Naive thymus-derived CD4-positive, alpha-beta T cell (primary cell): ENCODE measurements around the gene MRPL38. TPM values are rescaled to one million over a fixed set of nuclear protein-coding genes. Genes with fewer than 3 reads are reported as not detected.

Source experiments
- ATAC-seq: fragments of 150-1000 bp; cut with Tn5 transposase; 2 replicates; pipeline ENCODE4 v1.10.0; 2021; ENCODE audit warnings: mild to moderate bottlenecking, moderate library complexity
- CTCF ChIA-PET: fragments of 350-600 bp; sonication (Branson Sonifier 250); formaldehyde crosslinking; loops from one replicate; lab custom pipeline; 2021; ENCODE audit warnings: antibody characterized with exemption; lab: Charles Lee
- POLR2A ChIA-PET: fragments of 350-600 bp; sonication (Branson Sonifier 250); formaldehyde crosslinking; loops from one replicate; lab custom pipeline; 2021; ENCODE audit warnings: antibody characterized with exemption, inconsistent platforms; lab: Charles Lee
- DNase-seq, 9 donors: peaks; one replicate each; pipeline versions ENCODE4 v3.0.0 to v3.0.0-alpha.2; 2020 to 2022; ENCODE audit warnings: mixed read lengths in 1 of 9
- H3K27ac ChIP-seq: one replicate; pipeline ENCODE4 v1.7.0; 2013; ENCODE audit warnings: mild to moderate bottlenecking, low read depth, low read length, moderate library complexity
- H3K27me3 ChIP-seq, 2 donors: one replicate each; pipeline ENCODE4 v1.7.0; 2013; ENCODE audit warnings: low read length in 2 of 2, mild to moderate bottlenecking in 2 of 2, moderate library complexity in 2 of 2; ENCODE audit not compliant: control insufficient read depth in 2 of 2, insufficient read depth in 2 of 2
- H3K36me3 ChIP-seq, 3 experiments: 1 replicate in 2 of 3; 2 replicates in 1 of 3; pipeline ENCODE4 v1.7.0; 2013; ENCODE audit warnings: low read length in 3 of 3, mild to moderate bottlenecking in 3 of 3, moderate library complexity in 1 of 3; ENCODE audit not compliant: insufficient read depth in 3 of 3, control insufficient read depth in 2 of 3
- H3K4me1 ChIP-seq, 2 donors: one replicate each; pipeline ENCODE4 v1.7.0; 2013; ENCODE audit warnings: low read length in 2 of 2, mild to moderate bottlenecking in 2 of 2, moderate library complexity in 1 of 2; ENCODE audit not compliant: control insufficient read depth in 2 of 2, insufficient read depth in 2 of 2
- H3K4me3 ChIP-seq: 2 replicates; pipeline ENCODE4 v1.7.0; 2013; ENCODE audit warnings: mild to moderate bottlenecking, low read length
- H3K9me3 ChIP-seq, 3 experiments: 1 replicate in 2 of 3; 2 replicates in 1 of 3; pipeline ENCODE4 v1.7.0; 2013; ENCODE audit warnings: low read length in 3 of 3; ENCODE audit not compliant: control insufficient read depth in 2 of 3
- H3K27ac Mint-ChIP-seq, 9 donors: one replicate each; pipeline ENCODE4 v1.8.0; 2020 to 2022; ENCODE audit warnings: mixed read lengths in 9 of 9, mild to moderate bottlenecking in 8 of 9, moderate library complexity in 5 of 9, inconsistent platforms in 2 of 9
- H3K27me3 Mint-ChIP-seq, 5 donors: one replicate each; pipeline ENCODE4 v1.8.0; 2021 to 2022; ENCODE audit warnings: mixed read lengths in 5 of 5, mild to moderate bottlenecking in 1 of 5
- H3K36me3 Mint-ChIP-seq, 5 donors: one replicate each; pipeline ENCODE4 v1.8.0; 2020 to 2022; ENCODE audit warnings: mixed read lengths in 5 of 5, mild to moderate bottlenecking in 3 of 5, inconsistent platforms in 1 of 5
- H3K4me1 Mint-ChIP-seq, 7 donors: one replicate each; pipeline ENCODE4 v1.8.0; 2020 to 2022; ENCODE audit warnings: mixed read lengths in 7 of 7, mild to moderate bottlenecking in 3 of 7, inconsistent platforms in 1 of 7
- H3K4me3 Mint-ChIP-seq, 10 donors: one replicate each; pipeline ENCODE4 v1.8.0; 2020 to 2022; ENCODE audit warnings: mild to moderate bottlenecking in 10 of 10, mixed read lengths in 10 of 10, moderate library complexity in 6 of 10, inconsistent platforms in 2 of 10
- H3K9me3 Mint-ChIP-seq, 11 donors: one replicate each; pipeline ENCODE4 v1.8.0; 2020 to 2022; ENCODE audit warnings: mixed read lengths in 11 of 11, mild to moderate bottlenecking in 4 of 11, inconsistent platforms in 1 of 11, moderate library complexity in 1 of 11
- intact Hi-C, 2 donors: fragments of 100-400 bp; cut with micrococcal nuclease; formaldehyde crosslinking; loops; one replicate each; pipeline ENCODE4 v1.15.1; 2023
- polyA plus RNA-seq, 2 donors: library from polyadenylated mRNA; unstranded; fragments of 300-500 nt; fragmentation: Illumina TruSeq; gene quantifications; one replicate each; pipeline ENCODE4 v1.2.3, GENCODE V29; 2021
- total RNA-seq, 6 experiments: library from RNA in 5 of 6; stranded (reverse) in 5 of 6; gene quantifications; 1 replicate in 5 of 6; 2 replicates in 1 of 6; pipeline ENCODE4 v1.2.3 and lab custom pipeline; 2021 to 2026

MRPL38 gene
- total and polyA plus RNA-seq, 7 experiments from 2014 or later: 64.6 to 154 (median 101) TPM

DNA sequence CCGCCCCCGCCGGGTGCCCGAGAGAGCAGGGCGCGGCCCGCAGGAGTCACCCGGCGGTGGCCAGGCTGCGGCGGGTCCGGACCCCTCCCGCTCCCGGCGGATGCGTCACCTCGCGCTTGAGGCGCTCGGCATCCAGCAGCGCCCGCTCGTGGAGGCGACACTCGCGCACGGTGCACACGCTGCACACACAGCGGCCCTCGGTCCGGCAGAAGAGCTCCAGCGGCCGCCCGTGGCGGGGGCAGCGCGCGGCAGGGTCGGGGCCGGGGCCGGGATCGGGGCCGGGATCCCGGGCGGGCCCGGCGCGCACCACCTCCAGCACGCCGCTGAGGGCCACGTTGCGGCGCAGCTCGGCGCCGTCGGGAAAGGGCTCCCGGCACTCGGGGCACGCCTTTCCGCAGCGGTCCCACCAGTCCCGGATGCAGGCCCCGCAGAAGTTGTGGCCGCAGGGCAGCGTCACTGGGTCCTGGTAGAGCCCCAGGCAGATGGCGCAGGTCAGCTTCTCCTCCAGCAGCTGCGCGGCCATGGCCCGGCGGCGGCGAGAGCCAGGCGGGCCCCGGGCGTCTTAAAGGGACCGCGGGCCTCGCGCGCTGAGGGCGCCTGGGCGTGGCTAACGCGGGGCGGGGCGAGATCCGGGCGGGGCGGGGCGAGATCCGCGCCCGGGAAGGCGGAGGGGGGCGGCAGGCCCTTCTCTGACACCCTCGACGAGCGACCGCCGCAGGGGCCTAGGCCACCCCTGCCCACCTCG lies 8.1 kb downstream of the MRPL38 start, which contains the start of gene TRIM65:
TRIM65 (minus strand) TSS at position 537 of the 745 bp plus-strand sequence; CDS start at position 523, 14 bp downstream.
- Histone ChIP-seq H3K4me3 (peak within 1 kb of the TSS; percentile 65), H3K4me1 (peaks cover 8 to 12% of the 10 kb centered on the region in 2 donors), H3K36me3 (peaks cover 0 to 48% (median 8%) of the 10 kb centered on the region in 3 experiments), H3K9me3 (no peaks in the 10 kb centered on the region), H3K27me3 (no peaks in the 10 kb centered on the region), H3K27ac (peak within 1 kb of the TSS; percentile 75)
- H3K4me1 Mint-ChIP-seq: peaks cover 22 to 32% (median 26%) of the 10 kb centered on the region in 7 donors
- intact Hi-C loops: loop anchor here (1.0 to 2.0 kb wide), 13 partner anchors 8 to 206 kb away; partner anchors contain the start of genes UNK (in 2 of the 2), ACOX1 (in 1 of the 2), EXOC7 (in 1 of the 2) and FBF1 (in 1 of the 2)
- CTCF ChIA-PET: interaction anchor here (0.5 to 3.2 kb wide), 22 partner anchors 9 to 571 kb away, joined by 3 to 21 read pairs (median 3); partner anchors contain the start of genes AANAT, FBF1, GALK1 and TRIM47
- H3K4me3 Mint-ChIP-seq: peak within 1 kb of the TSS; percentile 55 to 92 (median 84)
- H3K27ac Mint-ChIP-seq: peak within 1 kb of the TSS; percentile 66 to 91 (median 85)
- H3K9me3 Mint-ChIP-seq: peaks cover 0 to 3% (median 0%) of the 10 kb centered on the region in 11 donors
- H3K36me3 Mint-ChIP-seq: peaks cover 0 to 14% (median 0%) of the 10 kb centered on the region in 5 donors
- peak; percentile 91 for ATAC-seq
- POLR2A ChIA-PET: interaction anchor here (0.6 to 7.1 kb wide), 29 partner anchors 8 to 1141 kb away, joined by 3 to 106 read pairs (median 5); partner anchors contain the start of genes FBF1, MRPL38, TRIM47 and UNC13D
- no peaks in the 10 kb centered on the region for H3K27me3 Mint-ChIP-seq
- DNase-seq: peak; percentile 63 to 87 (median 71)

DNA sequence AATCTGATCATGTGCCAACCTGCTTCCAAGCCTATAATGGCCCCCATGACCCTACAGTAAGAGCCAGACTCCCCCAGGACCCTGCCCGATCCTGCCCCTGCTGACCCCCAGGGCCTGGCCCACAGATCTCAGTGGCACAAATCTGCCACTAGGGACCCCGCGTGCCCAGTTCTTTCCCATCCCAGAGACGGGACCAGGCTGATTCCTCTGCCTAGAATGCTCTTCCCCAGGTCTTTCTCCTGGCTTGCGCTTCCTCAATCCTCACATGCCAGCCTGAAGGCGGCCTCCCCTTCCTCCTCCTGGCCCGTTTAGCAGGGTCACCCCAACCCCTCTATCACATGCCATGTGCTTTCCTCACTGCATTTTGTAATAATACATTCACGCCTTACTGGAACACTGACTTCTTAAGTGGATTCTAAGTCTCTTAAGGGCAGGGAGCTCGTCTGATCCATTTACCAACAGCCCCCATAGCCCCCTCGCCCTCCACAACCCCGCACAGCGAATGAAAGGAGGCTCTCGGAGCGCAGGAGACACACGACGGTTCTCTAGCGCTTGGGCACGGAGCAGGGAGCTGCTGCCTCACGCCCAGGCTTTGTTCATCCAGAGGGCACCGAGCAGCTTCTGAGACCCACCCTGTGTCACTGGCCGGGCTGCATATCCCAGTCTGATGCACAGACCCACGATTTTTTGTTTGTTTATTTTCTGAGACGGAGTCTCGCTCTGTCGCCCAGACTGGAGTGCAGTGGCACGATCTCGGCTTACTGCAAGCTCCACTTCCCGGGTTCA lies 9.1 kb downstream of the MRPL38 start:
- intact Hi-C loops: loop anchor here (1.0 to 2.0 kb wide), 13 partner anchors 9 to 207 kb away; partner anchors contain the start of genes UNK (in 2 of the 2), ACOX1 (in 1 of the 2), EXOC7 (in 1 of the 2) and FBF1 (in 1 of the 2)
- POLR2A ChIA-PET: interaction anchor here (0.6 to 7.1 kb wide), 24 partner anchors 9 to 1140 kb away, joined by 3 to 106 read pairs (median 6); partner anchors contain the start of genes MRPL38, TRIM47, UNC13D and WBP2
- H3K4me1 ChIP-seq: peaks cover 8 to 12% of the 10 kb centered on the region in 2 donors
- CTCF ChIA-PET: interaction anchor here (0.6 to 3.2 kb wide), 13 partner anchors 10 to 142 kb away, joined by 3 to 21 read pairs (median 5); partner anchors contain the start of genes GALK1, TRIM47 and WBP2
- Mint-ChIP-seq H3K36me3 (peaks cover 0 to 14% (median 0%) of the 10 kb centered on the region in 5 donors), H3K9me3 (peaks cover 0 to 3% (median 0%) of the 10 kb centered on the region in 11 donors), H3K4me1 (peaks cover 22 to 32% (median 26%) of the 10 kb centered on the region in 7 donors), H3K27me3 (no peaks in the 10 kb centered on the region), H3K27ac (peak overlapping the region; percentile 20 to 91 (median 85)), H3K4me3 (peak overlapping the region; percentile 55 to 92 (median 84))
- ATAC-seq (no peak), DNase-seq (peak in 1 of 9 donors; percentile 18)
- H3K9me3 ChIP-seq: no peaks in the 10 kb centered on the region
- H3K36me3 ChIP-seq: peaks cover 0 to 48% (median 4%) of the 10 kb centered on the region in 3 experiments
- peak overlapping the region; percentile 75 for H3K27ac ChIP-seq
- H3K4me3 ChIP-seq: peak overlapping the region; percentile 65
- H3K27me3 ChIP-seq: no peaks in the 10 kb centered on the region

DNA sequence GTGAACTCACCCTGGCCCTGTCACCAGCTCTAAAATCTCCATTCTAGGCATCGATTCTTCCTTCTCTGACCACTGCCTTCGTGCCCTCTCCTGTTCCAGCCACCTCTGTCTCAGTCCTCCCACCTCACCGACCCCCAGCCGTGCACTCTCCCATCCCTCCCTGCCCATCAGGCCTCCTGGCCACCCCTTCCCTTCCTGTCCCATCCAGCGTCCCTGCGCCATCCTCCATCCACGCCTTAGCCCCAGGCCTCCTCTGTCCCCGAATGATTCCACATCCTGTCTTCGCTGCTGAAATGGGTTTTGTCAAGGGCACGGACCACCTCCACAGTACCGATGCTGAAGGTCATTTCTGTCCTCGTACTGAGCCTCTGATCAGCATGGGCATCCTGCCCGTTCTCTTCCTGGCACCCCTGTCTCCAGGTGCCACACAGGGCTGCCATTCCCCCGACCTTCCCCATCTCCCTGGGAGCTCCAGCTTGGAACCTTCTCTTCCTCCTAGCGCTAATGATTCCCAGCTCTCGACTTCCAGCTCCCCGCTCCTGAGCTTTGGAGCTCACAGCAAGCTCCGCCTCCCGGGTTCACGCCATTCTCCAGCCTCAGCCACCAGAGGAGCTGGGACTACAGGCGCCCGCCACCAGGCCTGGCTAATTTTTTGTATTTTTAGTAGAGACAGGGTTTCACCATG lies 10.5 kb downstream of the MRPL38 start:
- Histone ChIP-seq H3K9me3 (no peaks in the 10 kb centered on the region), H3K4me1 (peaks cover 8 to 12% of the 10 kb centered on the region in 2 donors), H3K27me3 (no peaks in the 10 kb centered on the region), H3K27ac (no peak overlapping the region), H3K36me3 (peaks cover 0 to 41% (median 0%) of the 10 kb centered on the region in 3 experiments), H3K4me3 (no peak overlapping the region)
- H3K36me3 Mint-ChIP-seq: peaks cover 0 to 13% (median 0%) of the 10 kb centered on the region in 5 donors
- no peaks in the 10 kb centered on the region for H3K27me3 Mint-ChIP-seq
- H3K9me3 Mint-ChIP-seq: no peaks in the 10 kb centered on the region
- H3K27ac Mint-ChIP-seq: peak overlapping the region in 8 of 9 donors; percentile 65 to 90 (median 80)
- intact Hi-C loops: no loop called here
- peak overlapping the region; percentile 13 to 85 (median 51) for H3K4me3 Mint-ChIP-seq
- ChIA-PET CTCF (no interaction called here), POLR2A (interaction anchor here (0.9 to 7.1 kb wide), 8 partner anchors 8 to 118 kb away, joined by 3 to 106 read pairs (median 6); partner anchors contain the start of genes MRPL38, TRIM47, UNC13D and WBP2)
- ATAC-seq: no peak
- H3K4me1 Mint-ChIP-seq: peaks cover 22 to 32% (median 28%) of the 10 kb centered on the region in 7 donors
- no peak for DNase-seq

DNA sequence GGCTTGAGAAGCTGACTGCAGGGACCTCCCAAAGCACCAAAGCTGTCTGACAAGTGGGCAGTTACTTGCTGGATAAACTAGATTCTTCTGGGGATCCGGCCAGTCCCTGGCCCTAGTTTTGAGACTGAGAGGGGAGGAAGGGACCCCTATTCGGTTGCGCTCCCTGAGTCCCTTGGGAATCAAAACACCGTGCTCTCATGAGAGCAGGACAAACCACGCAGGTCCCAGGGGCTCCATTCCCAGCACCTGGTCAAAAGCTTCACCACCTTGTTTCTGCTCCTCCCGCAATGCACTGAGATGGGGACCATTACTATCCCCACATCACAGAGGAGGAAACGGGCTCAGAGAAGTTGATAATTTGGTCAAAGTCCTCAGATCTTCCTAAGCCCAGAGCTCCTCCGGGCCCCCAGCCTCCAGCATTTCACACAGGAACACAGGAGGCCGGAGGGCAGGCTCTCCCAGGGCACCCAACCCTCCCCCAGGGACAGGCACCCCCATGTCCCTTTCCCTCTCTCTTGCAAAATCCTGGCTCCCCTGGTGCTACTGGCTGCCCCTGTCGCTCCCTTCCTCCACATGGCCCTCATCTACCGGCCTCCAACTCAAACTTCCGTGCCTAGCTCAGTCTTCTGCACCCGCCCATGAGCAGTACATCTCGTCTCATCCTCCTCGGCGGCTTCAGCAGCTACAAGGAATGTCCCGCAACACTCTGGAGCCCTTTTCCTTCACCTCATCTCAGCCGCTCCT lies 11.2 kb downstream of the MRPL38 start:
- H3K4me1 Mint-ChIP-seq: peaks cover 22 to 32% (median 27%) of the 10 kb centered on the region in 7 donors
- no peak overlapping the region for H3K27ac ChIP-seq
- peaks cover 0 to 33% (median 0%) of the 10 kb centered on the region in 3 experiments for H3K36me3 ChIP-seq
- peaks cover 0 to 13% (median 0%) of the 10 kb centered on the region in 5 donors for H3K36me3 Mint-ChIP-seq
- H3K27ac Mint-ChIP-seq: peak overlapping the region in 8 of 9 donors; percentile 62 to 90 (median 78)
- peak overlapping the region in 9 of 10 donors; percentile 13 to 74 (median 54) for H3K4me3 Mint-ChIP-seq
- peaks cover 8 to 12% of the 10 kb centered on the region in 2 donors for H3K4me1 ChIP-seq
- H3K27me3 Mint-ChIP-seq: no peaks in the 10 kb centered on the region
- H3K27me3 ChIP-seq: no peaks in the 10 kb centered on the region
- POLR2A ChIA-PET: interaction anchor here (0.9 to 7.1 kb wide), 7 partner anchors 9 to 117 kb away, joined by 3 to 106 read pairs (median 6); partner anchors contain the start of genes MRPL38, TRIM47, UNC13D and WBP2
- ATAC-seq (no peak), DNase-seq (no peak)
- no peaks in the 10 kb centered on the region for H3K9me3 Mint-ChIP-seq
- H3K9me3 ChIP-seq: no peaks in the 10 kb centered on the region
- no peak overlapping the region for H3K4me3 ChIP-seq
- CTCF ChIA-PET: no interaction called here
- intact Hi-C loops: no loop called here

DNA sequence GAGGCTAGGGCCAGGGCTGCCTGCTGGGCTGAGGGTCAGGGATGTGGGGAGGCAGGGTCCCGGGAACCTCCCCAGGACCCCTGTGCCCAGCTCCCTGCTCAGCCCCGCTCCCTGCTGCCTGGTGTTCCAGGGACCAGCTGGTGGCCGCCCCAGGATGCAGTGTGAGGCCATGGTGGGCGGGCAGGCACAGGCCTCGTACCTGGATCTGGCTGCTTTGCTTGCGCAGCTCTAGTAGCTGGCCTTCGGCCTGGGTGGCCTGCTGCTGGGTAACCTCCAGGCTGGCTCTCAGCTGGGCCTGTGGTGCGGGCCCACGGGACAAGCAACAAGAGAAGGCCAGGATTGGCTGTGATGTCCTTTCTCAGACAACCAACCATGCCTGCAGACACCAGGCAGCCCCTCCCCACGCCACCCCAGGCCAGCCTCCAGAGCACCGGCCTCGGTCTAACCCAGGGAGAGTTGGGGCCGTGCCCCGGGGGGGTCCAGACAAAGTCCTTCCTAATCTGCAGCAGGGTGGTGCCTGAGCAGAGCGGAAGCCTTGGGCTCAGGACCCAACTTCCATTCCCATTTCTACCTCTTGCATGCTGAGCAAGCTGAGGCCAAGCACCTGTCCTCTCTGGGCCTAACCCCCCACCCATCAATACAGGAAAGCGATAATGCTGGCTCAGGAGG lies 12.0 kb downstream of the MRPL38 start:
- H3K9me3 ChIP-seq: no peaks in the 10 kb centered on the region
- peaks cover 0 to 26% (median 0%) of the 10 kb centered on the region in 3 experiments for H3K36me3 ChIP-seq
- peaks cover 8 to 12% of the 10 kb centered on the region in 2 donors for H3K4me1 ChIP-seq
- H3K4me3 Mint-ChIP-seq: no peak overlapping the region
- intact Hi-C loops: no loop called here
- H3K36me3 Mint-ChIP-seq: peaks cover 0 to 13% (median 0%) of the 10 kb centered on the region in 5 donors
- no peaks in the 10 kb centered on the region for H3K27me3 Mint-ChIP-seq
- no peak overlapping the region for H3K4me3 ChIP-seq
- DNase-seq (no peak), ATAC-seq (no peak)
- ChIA-PET CTCF (interaction anchor here (1.3 kb wide), 1 partner anchor 15 kb away, joined by 6 read pairs; the partner anchor contains the start of gene TRIM47), POLR2A (interaction anchor here (0.5 to 7.1 kb wide), 7 partner anchors 10 to 116 kb away, joined by 3 to 106 read pairs (median 5); partner anchors contain the start of genes MRPL38, TRIM47 and UNC13D)
- H3K4me1 Mint-ChIP-seq: peaks cover 22 to 31% (median 25%) of the 10 kb centered on the region in 7 donors
- H3K27ac ChIP-seq: no peak overlapping the region
- H3K27ac Mint-ChIP-seq: no peak overlapping the region
- H3K9me3 Mint-ChIP-seq: no peaks in the 10 kb centered on the region
- no peaks in the 10 kb centered on the region for H3K27me3 ChIP-seq
